HG03097 (cell line): ENCODE results near the gene PRKG2.

Experiments used
- ATAC-seq: cut with Tn5 transposase; IDR thresholded peaks from one replicate; pipeline ENCODE4 v1.9.1; 2021; ENCODE audit not compliant: unreplicated experiment, low FRiP score

The PRKG2 gene

DNA sequence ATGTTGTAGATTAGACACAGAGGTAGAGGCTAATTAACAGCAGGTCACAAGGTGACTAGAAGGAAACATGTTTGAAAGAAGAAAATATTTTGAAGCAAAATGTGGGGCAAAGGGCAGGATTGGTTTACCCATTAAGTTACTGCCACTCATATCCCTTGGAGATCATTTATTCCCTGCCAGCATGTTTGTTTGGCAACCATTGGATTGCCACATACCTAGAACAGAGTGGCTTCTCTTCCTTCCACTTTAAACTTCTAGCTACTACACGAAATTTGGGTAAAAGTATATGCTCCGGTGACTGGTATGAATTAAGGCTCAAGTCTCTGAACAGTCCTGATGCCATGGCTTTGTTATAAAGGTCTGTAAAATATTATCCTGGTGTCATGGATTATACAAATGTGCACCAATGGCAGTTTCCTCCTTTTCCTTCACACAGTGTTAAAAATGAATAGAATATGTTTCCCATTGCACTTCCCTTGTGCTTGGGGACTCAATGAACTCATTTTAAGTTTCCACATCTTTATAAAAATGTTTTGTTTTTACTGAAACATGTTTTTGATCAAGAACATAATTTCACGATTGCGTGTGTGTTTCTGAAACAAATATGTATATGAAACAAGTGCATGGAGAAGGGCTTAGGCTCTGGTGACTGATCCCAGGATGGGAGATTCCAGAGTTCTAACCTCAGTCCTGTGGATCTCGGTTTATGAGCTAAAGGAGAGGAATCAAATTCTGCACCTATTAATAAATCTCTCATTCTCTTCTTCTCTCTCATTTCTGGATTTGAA lies 172.2 kb downstream of the PRKG2 start:
- ATAC-seq = no peak

DNA sequence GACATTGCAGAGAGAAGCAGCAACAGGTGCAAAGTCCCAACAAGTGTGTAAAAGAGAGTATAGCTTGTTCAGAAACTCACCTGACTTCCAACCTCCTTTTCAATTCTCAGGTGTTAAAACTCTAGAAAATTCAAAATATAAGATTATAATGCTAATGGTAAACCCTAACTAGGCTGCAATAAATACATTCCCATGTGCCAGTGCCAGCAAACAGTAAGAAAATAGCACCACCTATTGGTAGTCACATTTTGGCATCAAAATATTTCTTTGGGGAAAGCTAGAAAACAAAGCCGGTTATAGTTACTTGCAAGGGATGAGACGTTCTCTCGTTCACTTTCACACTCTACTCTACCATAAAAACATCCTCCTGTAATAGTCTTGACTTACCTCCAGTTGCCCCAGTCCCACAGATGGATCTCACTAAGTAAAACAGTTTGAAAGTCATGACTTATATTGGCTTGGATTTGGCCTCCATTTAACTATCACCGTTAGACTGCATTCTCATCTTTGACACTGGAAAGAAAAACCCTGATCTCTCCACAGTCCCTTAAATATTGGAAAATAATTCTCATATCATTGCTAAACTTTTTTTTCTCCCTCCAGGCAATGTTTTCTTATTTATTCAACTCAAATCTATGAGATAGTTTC lies 174.9 kb downstream of the PRKG2 start:
- ATAC-seq = no peak

DNA sequence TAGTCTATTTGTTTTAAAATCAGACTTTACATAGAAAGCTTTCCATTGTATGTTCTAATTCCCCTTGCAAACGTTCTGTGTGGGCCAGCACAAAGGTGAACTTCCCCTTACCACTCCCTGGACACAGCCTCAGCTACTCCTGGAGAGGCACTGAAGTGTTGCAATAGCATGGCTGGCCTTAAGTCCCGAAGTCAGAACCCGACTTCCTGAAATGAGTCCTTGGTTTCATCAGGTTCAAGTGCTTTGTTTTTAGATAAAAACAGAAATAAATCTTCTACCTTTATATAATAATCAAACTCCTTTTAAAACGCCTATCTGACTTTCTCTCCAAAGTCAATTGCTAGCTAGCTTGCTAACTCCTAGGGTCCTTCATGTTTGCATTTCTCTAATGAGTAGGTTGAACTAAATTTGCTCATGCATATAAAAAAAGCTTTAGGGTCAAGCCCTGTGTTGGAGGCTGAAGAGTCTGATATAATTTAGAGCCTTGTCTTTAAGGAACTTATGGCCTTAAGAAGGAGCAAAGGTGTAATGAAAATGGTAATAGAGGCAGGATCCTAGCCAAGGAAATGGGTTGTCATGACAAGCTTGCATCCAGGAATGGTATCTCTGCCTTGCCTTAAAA lies 175.6 kb downstream of the PRKG2 start:
- ATAC-seq = no peak

DNA sequence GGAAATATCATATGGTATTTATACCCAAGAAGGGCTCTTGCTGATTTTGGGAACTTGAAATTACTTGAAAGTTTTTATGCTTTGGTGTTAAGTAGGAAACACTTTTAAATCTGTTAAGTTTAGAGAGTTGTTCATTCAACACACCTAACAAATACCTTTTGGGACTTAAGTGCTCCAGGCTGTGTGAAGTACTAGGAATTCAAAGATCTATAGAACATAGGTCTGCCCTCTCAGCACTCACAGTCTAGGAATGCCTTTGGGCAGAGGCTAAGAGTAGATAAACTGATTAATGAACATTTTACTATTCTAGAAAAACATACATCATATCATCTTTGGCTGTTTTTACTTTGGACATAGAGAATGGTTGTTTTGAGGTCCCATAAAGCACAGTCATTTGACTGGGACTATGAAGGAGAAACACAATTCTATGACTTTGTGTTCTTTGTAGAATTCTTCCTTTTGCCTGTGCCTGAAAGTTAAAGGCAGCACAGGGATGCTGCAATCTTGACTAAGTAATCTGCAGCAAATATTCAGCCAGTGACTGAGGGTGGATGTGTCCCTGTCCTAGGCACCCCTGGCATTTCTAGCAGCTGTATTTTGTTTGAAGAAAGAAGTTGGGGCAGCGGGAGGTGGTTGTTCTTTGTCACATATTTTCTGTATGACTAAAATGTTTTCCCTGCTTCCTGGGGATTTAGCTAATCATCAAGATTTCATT lies 176.2 kb downstream of the PRKG2 start:
- no peak for ATAC-seq
